HG03039 (cell line): Measurements from ENCODE around the gene TRIP13.
"Not testable (repeated sequence)": the region's sequence is repeated elsewhere in the genome, so short reads cannot be mapped to it uniquely, and the experiment has no call there.

Source experiments
- ATAC-seq: cut with Tn5 transposase; IDR thresholded peaks from one replicate; pipeline ENCODE4 v1.9.1; 2021; ENCODE audit warnings: mild to moderate bottlenecking, moderate library complexity; ENCODE audit not compliant: unreplicated experiment

The TRIP13 gene

GRCh38 chr5:916441-917293, 24.0 kb downstream of the TRIP13 start:
- ATAC-seq = no peak

GRCh38 chr5:918717-919116, 26.0 kb downstream of the TRIP13 start:
- not testable (repeated sequence) for ATAC-seq

GRCh38 chr5:919356-920000, 26.8 kb downstream of the TRIP13 start:
- no peak for ATAC-seq

GRCh38 chr5:920321-920720, 27.6 kb downstream of the TRIP13 start:
- ATAC-seq = no peak

GRCh38 chr5:921456-922435, 29.1 kb downstream of the TRIP13 start:
- no peak for ATAC-seq

- no peak for ATAC-seq
Measured at GRCh38 chr5:922436-923280, 30.0 kb downstream of the TRIP13 start.

GRCh38 chr5:923281-923873, 30.7 kb downstream of the TRIP13 start:
- ATAC-seq = peak; percentile 53

- ATAC-seq = no peak
Measured at GRCh38 chr5:926417-927171, 33.9 kb downstream of the TRIP13 start.

GRCh38 chr5:927172-928015, 34.7 kb downstream of the TRIP13 start:
- no peak for ATAC-seq

GRCh38 chr5:929182-929581, 36.5 kb downstream of the TRIP13 start:
- not testable (repeated sequence) for ATAC-seq

GRCh38 chr5:929596-929995, 36.9 kb downstream of the TRIP13 start:
- no peak for ATAC-seq

GRCh38 chr5:930866-931265, 38.2 kb downstream of the TRIP13 start:
- ATAC-seq = no peak

GRCh38 chr5:931570-932145, 39.0 kb downstream of the TRIP13 start:
- no peak for ATAC-seq

GRCh38 chr5:932151-932627, 39.5 kb downstream of the TRIP13 start:
- ATAC-seq = no peak

GRCh38 chr5:932628-933250, 40.1 kb downstream of the TRIP13 start:
- no peak for ATAC-seq

- no peak for ATAC-seq
Measured at GRCh38 chr5:933251-933861, 40.7 kb downstream of the TRIP13 start.

- ATAC-seq = not testable (repeated sequence)
Measured at GRCh38 chr5:933951-934350, 41.3 kb downstream of the TRIP13 start.
